Thoracic aorta endothelial cell (primary cell): ENCODE results near the gene PTPRH. TPM values are rescaled to one million over a fixed set of nuclear protein-coding genes. Genes with fewer than 3 reads are reported as not detected.

Source experiments
- small RNA-seq: library from RNA; depleted of rRNA; stranded (forward); fragments of <200 nt; gene quantifications from one replicate; pipeline ENCODE3, GENCODE V24; 2012
- total RNA-seq: library from RNA; depleted of rRNA; stranded (reverse); fragments of >200 nt; gene quantifications from 2 replicates; pipeline ENCODE4 v1.2.3, GENCODE V29; 2012

The PTPRH gene
- 0.22 and 0.53 TPM in 2 replicates for total RNA-seq

DNA sequence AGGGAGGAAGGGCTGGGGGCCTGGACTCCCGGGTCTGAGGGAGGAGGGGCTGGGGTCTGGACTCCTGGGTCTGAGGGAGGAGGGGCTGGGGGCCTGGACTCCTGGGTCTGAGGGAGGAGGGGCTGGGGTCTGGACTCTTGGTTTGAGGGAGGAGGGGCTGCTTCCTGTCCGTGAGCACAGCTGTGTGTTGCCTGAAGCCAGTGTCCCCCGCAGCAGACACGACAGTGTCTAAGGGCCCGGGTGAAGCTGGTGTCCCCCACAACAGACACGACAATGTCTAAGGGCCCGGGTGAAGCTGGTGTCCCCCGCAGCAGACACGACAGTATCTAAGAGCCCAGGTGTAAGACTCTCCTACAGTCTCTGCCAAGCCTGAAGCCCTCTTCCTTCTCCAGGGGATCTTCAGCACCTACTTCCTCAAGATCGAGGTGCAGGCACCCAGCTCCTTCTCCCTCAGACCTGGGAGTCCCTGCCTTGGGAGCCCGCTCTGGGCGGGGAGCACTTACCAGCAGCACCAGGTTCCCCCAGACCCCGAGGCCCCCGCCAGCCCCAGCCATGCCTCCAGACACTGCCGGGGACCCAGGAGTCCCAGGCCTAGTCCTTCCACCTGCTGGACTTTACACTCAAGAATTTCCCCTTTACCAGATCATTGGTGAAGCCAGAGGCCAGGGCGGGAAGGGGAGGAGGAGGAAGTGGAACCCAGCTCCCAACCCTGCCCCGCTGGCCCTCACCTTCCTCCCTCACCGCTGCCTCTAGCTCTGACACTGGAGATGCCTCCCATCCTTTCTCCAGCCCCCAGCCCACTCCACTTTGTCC lies at the start of gene PTPRH:
TSS of gene PTPRH (minus strand) at position 622 of the 813 bp plus-strand sequence. CDS start at position 554, 68 bp downstream.

DNA sequence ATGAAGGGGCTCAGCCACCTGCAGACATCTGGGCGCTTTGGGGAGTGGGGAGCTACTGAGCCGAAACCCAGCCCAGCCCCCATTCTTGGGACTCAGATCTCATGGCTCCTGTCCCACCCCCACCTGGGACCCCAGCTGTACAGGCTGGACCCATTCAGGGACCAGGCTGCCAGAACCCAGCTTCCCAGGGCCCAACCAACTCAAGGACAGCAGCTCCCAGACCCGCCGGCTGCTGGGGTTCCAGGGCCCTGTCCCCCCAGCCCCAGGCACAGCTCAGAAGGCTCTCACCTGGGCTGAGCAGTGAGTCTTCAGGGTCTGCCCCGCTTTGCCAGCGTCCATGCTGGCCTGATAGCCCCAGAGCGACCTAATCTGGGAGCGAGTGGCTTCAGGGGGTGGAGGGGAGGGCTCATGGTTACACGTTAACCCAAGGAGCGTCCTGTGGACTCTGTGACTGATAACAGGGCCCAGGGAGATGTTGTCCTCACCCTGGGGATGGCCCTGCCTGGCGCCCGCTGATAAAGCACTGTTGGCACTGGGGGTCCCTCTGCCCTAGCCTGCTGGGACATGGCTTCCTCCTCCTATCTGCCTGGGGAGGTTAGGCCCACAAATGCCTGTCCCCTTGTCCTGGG lies 19.2 kb upstream of the PTPRH start, which contains the start of gene TMEM86B:
TSS of gene TMEM86B (minus strand) at position 361 of the 629 bp plus-strand sequence. CDS start at position 339, 22 bp downstream.

DNA sequence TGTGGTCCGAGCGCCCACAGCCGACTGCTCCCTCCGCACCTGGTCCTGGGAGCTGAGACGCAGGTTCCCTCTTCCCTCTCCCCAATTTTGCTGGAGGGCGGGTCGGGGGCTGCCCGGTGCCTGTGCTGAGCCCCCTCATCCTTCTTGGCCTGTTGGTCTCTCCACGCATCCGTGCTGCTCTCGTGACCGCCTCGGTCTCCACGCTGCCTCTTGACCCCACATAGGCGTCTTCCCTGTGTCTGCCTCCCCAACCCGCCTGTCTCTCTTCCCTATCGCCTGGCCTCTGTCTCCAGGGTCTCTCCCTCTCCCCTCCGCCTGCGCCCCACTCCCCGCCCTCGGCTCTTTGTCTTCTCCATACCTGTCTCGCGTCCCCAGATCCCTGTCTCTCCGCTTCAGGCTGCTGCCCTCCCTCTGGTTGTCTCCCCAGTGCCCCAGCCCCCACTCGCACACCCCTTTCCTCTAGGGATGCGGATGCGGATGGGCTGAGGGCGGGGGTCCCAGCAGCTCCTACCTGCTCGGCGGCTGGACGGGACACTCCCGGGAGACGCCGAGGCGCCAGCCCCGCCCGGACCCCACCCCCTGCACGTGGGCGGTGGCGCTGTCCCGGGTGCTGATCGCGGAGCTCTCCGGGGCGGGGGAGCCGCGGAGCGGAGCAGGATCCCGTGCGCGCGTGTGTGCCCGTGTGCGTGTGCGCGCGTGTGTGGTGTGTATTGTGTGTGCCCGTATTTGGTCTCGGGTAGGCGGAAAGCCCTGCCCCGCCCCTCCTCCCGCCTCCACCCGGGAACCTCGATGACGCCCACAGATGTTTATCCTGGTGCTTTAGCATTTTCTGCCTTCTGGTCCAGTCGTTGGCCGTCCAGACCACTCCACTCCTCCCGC lies 29.5 kb downstream of the PTPRH start, which contains the start of gene SYT5:
TSS of gene SYT5 (minus strand) at position 684 of the 879 bp plus-strand sequence. CDS start 1,248 bp downstream, outside the sequence.

GRCh38 chr19:55166530-55167268 lies 42.6 kb downstream of the PTPRH start, which contains the start of gene DNAAF3:
DNAAF3 (minus strand) TSS chr19:55166613; CDS start chr19:55166413, 200 bp downstream.

GRCh38 chr19:55157064-55157908 lies 52.0 kb downstream of the PTPRH start, which contains the start of gene TNNI3:
TNNI3 (minus strand) TSS chr19:55157732; CDS start chr19:55157589, 143 bp downstream.

DNA sequence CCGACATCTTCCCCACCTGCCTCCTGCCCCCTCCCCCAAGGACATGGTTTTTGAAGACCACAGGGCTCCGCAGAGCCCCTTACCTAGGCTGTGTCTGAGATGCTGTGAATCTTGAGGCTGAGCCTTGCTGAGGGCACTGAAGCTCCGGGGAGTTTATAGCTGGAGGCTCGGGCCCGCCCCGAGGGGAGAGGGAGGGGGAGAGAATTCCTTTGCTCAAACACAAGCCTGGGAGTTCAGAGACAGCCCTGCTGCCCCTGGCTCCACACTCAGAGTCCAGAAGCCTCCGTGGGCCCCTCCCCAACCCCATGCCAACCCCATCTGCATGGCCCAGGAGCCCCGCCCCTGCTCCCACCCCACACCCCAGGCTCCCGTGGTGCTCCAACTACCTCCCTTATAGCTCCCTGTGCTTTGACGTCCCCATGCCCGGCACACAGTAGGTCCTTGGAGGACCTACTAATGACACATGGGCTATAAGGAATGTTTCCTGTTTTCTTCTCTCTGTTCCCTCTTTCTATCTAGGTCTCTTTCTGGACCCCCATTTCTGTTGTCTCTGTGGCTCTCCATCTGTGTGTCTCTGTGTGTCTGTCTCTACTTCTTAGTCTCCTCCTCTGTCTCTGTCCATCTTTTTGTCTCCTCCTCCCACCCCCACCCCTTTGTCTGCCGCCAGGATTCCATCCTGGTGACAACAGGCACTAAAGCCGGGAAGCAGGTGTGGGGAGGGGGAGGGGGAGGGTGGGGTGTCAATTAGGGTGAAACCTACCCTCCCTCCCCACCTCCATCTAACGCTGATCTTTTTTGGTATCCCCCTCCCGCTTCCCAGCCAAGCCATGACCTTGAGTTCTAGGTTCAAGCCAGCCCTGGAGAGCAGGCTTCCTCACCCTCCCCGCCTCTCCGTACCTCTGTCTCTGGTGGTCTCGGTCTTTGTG lies 60.0 kb downstream of the PTPRH start, which contains the start of gene TNNT1:
TSS of gene TNNT1 (minus strand) at position 129 of the 926 bp plus-strand sequence. CDS start 2,049 bp downstream, outside the sequence.

Small RNA genes lying within 50 kb of the gene (small RNA-seq; reads per million reads assigned to genes)
- gene MIR6802 (not detected), gene MIR6803 (not detected), gene MIR6804 (not detected), gene RF01210 (not detected)

Other genes starting within 250 kb of the PTPRH start
- gene NLRP2, start 243.1 kb downstream of the PTPRH start, total RNA-seq: 0.66 and 0.93 TPM in 2 replicates
- gene GP6, start 171.2 kb downstream of the PTPRH start, total RNA-seq: not detected in 2 replicates
- 8.1 and 11.7 TPM in 2 replicates for gene RDH13, start 146.4 kb downstream of the PTPRH start, total RNA-seq
- 6.3 and 10.5 TPM in 2 replicates for gene EPS8L1, start 133.6 kb downstream of the PTPRH start, total RNA-seq
- 56.1 and 64.4 TPM in 2 replicates for gene PPP1R12C, start 91.9 kb downstream of the PTPRH start, total RNA-seq
- gene TNNT1, start 60.3 kb downstream of the PTPRH start, total RNA-seq: 1.0 and 2.9 TPM in 2 replicates
- not detected in 2 replicates for gene TNNI3, start 51.8 kb downstream of the PTPRH start, total RNA-seq
- gene DNAAF3, start 42.9 kb downstream of the PTPRH start, total RNA-seq: 0.27 and 0.29 TPM in 2 replicates
- 0.07 TPM in 1 of 2 replicates, not detected in the other for gene SYT5, start 29.2 kb downstream of the PTPRH start, total RNA-seq
- gene TMEM86B, start 19.3 kb upstream of the PTPRH start, total RNA-seq: 1.4 and 1.7 TPM in 2 replicates
- 43.8 and 52.8 TPM in 2 replicates for gene PPP6R1, start 49.5 kb upstream of the PTPRH start, total RNA-seq
- gene HSPBP1, start 70.6 kb upstream of the PTPRH start, total RNA-seq: 28.6 and 31.8 TPM in 2 replicates
- 1.6 TPM in 1 of 2 replicates, not detected in the other for gene BRSK1, start 74.5 kb upstream of the PTPRH start, total RNA-seq
- not detected in 2 replicates for gene TMEM150B, start 115.8 kb upstream of the PTPRH start, total RNA-seq
- 5.0 and 5.7 TPM in 2 replicates for gene KMT5C, start 130.4 kb upstream of the PTPRH start, total RNA-seq
- gene COX6B2, start 145.2 kb upstream of the PTPRH start, total RNA-seq: 0.29 TPM in 1 of 2 replicates, not detected in the other
- gene GARIN5B, start 153.8 kb upstream of the PTPRH start, total RNA-seq: not detected in 2 replicates
- gene IL11, start 161.0 kb upstream of the PTPRH start, total RNA-seq: not detected in 2 replicates
- gene TMEM190, start 167.3 kb upstream of the PTPRH start, total RNA-seq: not detected in 2 replicates
- gene TMEM238, start 174.8 kb upstream of the PTPRH start, total RNA-seq: not detected in 2 replicates
- gene RPL28, start 176.4 kb upstream of the PTPRH start, total RNA-seq: 346 and 438 TPM in 2 replicates
- 110 and 177 TPM in 2 replicates for gene UBE2S, start 198.3 kb upstream of the PTPRH start, total RNA-seq
- not detected in 2 replicates for gene SHISA7, start 233.8 kb upstream of the PTPRH start, total RNA-seq